SH-SY5Y (cell line): Measurements from ENCODE around the gene ACSL5.

ENCODE experiments used
- GATA2 ChIP-seq: IDR thresholded peaks from 2 replicates; pipeline ENCODE4 v1.6.1; 2011; ENCODE audit warnings: mild to moderate bottlenecking, low read depth, low read length
- GATA3 ChIP-seq: IDR thresholded peaks from 2 replicates; pipeline ENCODE4 v1.6.1; 2011; ENCODE audit warnings: low read depth, mild to moderate bottlenecking, low read length, moderate library complexity

DNA sequence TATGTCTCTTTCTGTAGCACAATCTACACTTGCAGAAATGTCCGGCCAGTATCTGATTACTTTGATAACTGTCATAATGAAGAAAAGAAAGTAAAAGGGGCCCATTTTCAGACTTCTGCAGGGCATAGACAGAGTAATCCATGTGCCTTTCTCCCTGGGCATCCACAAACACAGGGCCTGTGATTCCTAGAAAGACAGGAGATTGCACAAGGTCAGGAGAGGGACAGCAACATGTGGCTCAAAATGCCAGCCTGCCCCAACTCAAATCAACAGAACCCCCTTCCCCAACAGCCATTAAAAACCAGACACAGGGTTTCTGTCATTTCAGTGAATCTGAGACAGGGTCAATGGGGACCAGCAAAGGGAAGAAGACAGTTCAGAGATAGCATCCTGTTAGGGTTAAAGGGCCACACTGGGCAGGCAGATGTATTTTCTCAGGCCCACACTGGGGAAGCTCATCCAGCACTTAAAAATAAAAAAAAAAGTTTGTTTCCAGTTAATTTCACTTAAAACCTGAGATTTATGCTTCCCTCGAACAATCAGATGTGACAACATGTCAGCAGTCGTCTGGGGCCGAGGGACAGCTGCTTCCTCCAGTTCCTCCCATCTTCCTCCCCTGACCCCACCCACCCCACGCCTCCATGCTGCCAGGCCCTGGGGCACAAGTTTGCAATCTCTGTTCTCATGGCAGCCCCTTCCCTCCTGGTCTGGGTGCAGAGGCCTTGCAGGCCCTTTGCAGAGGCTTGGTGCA, 30.7 kb upstream of the ACSL5 start:
- no peak for TF ChIP-seq GATA2
- no peak for TF ChIP-seq GATA3
